Esophagus muscularis mucosa (tissue), 4 donors: Measurements from ENCODE around the gene ZNF365.

Experiments
- EP300 ChIP-seq: sonication (generic); formaldehyde crosslinking; IDR thresholded peaks from one replicate; pipeline ENCODE4 v1.6.1; 2017; ENCODE audit warnings: antibody characterized with exemption
- POLR2A ChIP-seq: fragments of 450-650 bp; IDR thresholded peaks from one replicate; pipeline ENCODE4 v1.6.1; 2017; ENCODE audit warnings: antibody characterized with exemption, moderate library complexity, mild to moderate bottlenecking, low read depth
- POLR2AphosphoS5 ChIP-seq, 2 donors: sonication (generic); formaldehyde crosslinking; IDR thresholded peaks; one replicate each; pipeline ENCODE4 v1.6.1; 2017; ENCODE audit warnings: antibody characterized with exemption in 2 of 2
- TF ChIP-seq, protein P1 (sequence below), 3 experiments: fragments of 200-600 bp in 2 of 3; fragments of 450-650 bp in 1 of 3; sonication (generic) in 2 of 3; IDR thresholded peaks; one replicate each; pipeline ENCODE4 v1.5.1; 2017 to 2019; ENCODE audit warnings: antibody characterized with exemption in 3 of 3, mild to moderate bottlenecking in 2 of 3, moderate library complexity in 1 of 3

DNA sequence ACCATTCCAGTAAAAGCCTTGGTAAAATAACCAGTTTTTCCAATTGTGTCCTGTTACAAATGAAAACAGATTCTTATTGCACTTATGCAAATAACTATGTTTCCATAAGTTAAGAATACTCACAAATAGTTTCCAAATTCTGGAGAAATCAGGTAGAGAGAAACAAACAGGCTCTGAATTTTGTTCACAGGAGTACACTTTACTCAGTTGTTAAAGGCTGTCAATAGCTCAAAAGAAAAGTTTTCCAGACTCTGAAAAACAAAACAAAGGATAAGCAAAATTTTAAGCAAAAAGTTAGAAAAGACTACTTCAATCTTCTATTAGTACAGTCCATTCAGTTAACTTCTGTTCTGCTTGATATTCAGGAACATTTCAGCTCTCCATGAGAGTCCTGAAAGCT, 32.8 kb upstream of the ZNF365 start:
- TF ChIP-seq EP300: no peak
- TF ChIP-seq, protein P1, sequence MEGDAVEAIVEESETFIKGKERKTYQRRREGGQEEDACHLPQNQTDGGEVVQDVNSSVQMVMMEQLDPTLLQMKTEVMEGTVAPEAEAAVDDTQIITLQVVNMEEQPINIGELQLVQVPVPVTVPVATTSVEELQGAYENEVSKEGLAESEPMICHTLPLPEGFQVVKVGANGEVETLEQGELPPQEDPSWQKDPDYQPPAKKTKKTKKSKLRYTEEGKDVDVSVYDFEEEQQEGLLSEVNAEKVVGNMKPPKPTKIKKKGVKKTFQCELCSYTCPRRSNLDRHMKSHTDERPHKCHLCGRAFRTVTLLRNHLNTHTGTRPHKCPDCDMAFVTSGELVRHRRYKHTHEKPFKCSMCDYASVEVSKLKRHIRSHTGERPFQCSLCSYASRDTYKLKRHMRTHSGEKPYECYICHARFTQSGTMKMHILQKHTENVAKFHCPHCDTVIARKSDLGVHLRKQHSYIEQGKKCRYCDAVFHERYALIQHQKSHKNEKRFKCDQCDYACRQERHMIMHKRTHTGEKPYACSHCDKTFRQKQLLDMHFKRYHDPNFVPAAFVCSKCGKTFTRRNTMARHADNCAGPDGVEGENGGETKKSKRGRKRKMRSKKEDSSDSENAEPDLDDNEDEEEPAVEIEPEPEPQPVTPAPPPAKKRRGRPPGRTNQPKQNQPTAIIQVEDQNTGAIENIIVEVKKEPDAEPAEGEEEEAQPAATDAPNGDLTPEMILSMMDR (IDR thresholded peaks at IDR 0.05): no peak
- TF ChIP-seq POLR2AphosphoS5 (IDR thresholded peaks at IDR 0.05): no peak
- no peak for TF ChIP-seq POLR2A
